Stimulated activated CD4-positive, alpha-beta T cell treated with anti-CD3 and anti-CD28 coated beads, Interleukin-4, amount 100 ng/mL, for 24 hours (primary cell): Measurements from ENCODE around the gene SEZ6.

Source experiments
- DNase-seq: peaks from one replicate; pipeline ENCODE4 v3.0.0-alpha.2; 2020

SEZ6 gene

GRCh38 chr17:28926366-28926765 lies 79.5 kb downstream of the SEZ6 start:
- no peak for DNase-seq

- DNase-seq, result peak; percentile 59
These were observed 79.9 kb downstream of the SEZ6 start for GRCh38 chr17:28925912-28926365.

GRCh38 chr17:28920201-28920600 lies 85.6 kb downstream of the SEZ6 start:
- DNase-seq, result no peak

GRCh38 chr17:28918295-28918694 lies 87.5 kb downstream of the SEZ6 start:
- no peak for DNase-seq

DNA sequence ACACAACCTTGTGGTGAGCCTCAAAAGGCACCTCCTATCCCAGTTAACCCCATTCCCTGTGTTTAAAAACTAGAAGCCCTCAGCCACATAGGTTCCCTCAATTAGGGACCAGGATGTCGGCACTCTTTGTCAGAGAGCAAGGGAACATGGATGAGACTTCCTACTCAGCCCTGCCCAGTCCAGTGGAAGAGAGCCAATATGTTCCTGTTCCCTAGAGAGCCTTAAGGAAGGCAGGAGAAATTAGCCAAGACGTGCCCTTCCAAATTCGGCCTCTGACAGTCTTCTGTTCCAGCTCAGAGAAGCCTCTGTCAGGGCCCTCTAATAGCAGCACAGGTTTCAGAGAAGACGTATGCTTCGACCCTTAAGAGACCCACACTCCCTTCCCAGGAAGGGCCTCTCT lies 88.4 kb downstream of the SEZ6 start:
- DNase-seq, result no peak

DNA sequence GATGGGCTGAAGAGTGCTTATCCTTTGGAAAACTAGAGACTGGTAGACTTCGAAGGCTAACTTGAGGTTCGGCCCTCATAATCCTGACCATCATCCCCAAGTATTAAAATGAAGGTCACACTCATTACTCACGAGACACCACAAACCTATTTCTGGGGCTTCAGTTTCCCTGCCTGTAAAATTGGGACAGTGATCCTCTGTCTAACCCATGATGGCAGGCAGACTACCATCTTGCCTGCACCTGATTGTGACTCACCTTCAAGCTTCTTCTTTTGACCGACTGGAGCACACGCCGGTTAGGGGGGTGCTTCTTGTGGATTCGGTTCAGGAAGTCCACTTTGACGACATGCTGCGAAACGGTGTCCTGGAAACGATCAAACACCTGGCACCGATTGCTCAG lies 88.8 kb downstream of the SEZ6 start:
- no peak for DNase-seq

DNA sequence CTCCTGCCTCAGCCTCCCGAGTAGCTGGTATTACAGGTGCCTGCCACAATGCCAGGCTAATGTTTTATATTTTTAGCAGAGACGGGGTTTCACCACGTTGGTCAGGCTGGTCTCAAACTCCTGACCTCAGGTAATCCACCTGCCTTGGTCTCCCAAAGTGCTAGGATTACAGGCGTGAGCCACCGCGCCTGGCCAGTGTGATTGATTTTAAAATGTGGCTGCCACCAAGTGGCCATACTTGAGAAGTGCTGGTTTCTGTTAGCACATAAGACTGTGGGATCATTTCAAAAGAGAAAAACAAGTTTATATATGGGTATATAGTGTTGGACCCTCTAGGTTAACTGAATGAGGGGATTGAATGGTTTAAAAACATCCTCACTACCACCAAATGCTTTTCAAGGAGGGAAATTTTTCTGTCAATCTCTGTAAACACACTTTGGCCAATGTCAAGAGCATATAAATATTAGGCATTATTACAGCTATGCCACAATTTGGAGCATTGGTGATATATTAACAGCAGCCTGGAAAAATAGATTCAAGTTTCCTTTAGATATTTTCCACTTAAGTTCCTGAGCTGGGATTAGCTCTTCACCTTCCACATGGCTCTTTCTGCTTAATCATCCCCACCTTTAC lies 89.4 kb downstream of the SEZ6 start:
- DNase-seq, result peak; percentile 51

DNA sequence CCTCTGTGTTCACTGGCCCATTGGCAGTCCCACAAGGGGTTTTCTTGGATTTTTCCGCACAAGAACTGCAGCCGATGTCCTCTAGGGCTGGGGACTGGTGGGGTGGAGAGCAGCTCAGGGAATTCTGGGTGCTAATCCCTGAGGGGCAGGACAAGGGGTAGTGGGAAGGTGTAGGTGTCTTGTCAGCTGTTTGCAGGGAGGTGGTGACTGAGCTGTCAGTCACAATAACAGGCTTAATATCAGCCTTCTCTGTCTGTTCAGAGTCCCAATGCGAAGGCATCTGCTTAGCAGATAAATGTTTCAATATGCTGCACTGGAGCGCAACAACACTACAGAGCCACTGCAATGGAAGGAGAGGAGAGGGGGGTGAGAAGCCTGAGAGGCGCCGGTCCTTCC lies 92.9 kb downstream of the SEZ6 start:
- no peak for DNase-seq

DNA sequence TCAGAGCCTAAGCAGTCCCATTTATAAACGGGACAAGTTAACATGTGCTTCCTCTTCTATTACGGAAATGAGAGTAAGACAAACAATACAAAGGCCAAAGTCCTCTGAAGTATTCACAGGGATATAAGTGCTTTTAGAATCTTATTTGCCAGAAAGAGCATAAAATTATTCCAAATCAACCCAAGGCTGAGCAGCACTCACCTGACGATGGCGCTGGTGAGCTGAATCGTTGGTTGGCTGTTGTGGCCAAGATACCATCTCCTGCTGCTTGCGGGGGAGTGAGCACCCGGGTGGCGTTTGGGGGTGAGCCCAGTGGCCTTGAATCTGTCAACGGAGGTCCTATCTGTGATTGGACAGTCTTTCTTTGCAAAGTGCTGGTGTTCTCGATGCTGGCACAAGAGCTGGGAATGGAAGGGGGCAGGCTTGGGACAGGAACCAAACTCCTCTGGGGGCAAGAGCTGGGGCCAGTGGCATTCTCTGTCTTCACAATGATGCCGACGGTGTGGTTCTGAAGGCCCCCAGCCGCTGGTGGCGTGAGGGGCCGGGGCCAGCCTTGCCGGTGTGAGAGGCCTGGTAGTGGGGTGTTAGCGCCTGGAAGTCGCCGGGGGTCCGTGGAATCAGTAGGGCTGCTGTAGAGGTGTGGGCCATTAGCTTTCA lies 93.4 kb downstream of the SEZ6 start:
- DNase-seq, result no peak

DNA sequence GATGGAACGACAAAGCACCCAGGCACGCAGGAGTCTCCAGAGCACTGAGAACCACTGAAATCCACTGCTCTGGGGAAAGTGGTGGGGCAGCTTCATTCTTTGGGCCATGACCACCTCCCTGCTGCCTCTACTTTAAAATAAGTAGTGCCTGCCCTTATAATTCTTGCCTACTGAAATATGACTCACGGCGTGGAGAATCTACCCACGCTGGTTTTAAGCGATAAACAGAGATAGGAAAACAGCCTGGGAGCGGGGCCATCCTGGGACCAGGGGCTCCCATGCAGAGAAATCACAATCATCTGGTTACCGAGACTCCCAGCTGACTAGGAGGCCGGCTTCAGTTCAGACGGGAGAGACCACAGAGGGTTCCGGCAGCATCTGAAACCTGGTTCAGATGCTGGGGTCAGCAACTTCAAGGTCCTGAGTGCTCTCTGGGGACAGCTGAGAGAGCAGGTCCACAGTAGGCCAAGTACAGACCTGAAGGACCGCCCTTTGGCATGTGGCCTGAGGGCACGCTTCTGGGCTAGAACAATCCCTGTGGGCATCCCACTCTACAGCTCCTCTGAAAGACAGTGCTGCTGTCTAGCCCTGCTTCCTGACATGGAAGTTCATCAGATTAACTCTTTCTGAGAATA lies 94.3 kb downstream of the SEZ6 start:
- DNase-seq, result no peak

- no peak for DNase-seq
These were observed 95.3 kb downstream of the SEZ6 start for GRCh38 chr17:28910534-28910933.

DNA sequence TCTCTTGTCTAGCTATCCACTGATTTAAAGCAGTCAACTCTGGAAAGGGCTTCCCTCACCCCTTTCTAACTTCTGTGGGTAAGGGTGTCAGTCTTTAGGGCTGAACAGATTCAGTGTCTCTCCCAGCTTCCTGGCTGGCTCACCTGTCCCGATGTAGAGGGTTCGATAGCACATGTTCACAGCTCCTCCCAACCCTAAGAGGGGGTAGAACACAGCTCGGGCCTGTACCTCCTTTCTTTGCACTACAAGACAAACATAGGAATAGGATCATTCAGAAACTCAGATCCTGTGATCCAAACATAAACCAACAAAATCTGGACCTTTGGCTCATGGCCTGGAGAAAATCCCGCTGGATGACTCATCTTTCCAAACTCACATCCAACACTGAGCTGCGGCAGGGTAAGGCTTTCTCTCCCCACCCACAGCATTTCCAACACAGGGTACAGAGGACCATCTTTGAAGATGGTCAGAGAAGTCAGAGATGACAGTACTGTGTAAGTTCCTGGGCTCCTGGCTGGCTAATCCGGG lies 97.1 kb downstream of the SEZ6 start:
- DNase-seq, result no peak

DNA sequence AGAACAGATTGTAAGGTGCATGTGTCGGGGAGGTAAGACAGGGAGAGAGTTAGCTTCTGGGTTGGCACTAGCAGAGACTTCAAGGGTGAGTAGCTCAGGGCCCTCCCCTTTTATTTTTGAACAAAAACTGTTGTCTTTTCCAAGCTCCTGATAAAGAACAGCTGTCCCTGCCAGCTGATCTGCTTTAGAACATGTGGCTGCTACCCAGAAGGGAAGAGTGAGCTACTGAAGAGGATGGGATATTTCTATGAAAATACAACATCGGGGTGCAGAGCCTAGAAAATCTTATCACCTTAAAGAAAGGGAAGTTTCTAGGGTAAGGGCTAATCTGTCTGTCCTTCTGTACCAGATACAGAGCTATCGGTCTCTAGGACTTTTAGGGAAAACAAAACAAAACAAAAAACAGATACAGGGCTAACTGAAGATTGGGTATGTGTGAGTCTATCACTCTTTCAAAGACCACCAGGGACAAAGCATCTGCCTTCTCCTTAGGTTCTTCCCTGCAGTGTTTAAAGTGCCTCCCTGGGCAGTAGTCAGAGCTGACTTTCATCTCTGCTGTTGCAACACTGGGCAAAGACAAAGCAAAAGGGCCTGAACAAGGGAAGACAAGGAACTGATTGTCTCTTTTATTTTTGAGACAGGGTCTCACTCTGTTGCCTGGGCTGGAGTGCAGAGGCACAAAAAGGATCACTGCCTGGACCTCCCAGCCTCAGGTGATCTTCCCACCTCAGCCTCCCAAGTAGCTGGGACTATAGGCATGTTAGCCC lies 97.9 kb downstream of the SEZ6 start:
- DNase-seq, result no peak

DNA sequence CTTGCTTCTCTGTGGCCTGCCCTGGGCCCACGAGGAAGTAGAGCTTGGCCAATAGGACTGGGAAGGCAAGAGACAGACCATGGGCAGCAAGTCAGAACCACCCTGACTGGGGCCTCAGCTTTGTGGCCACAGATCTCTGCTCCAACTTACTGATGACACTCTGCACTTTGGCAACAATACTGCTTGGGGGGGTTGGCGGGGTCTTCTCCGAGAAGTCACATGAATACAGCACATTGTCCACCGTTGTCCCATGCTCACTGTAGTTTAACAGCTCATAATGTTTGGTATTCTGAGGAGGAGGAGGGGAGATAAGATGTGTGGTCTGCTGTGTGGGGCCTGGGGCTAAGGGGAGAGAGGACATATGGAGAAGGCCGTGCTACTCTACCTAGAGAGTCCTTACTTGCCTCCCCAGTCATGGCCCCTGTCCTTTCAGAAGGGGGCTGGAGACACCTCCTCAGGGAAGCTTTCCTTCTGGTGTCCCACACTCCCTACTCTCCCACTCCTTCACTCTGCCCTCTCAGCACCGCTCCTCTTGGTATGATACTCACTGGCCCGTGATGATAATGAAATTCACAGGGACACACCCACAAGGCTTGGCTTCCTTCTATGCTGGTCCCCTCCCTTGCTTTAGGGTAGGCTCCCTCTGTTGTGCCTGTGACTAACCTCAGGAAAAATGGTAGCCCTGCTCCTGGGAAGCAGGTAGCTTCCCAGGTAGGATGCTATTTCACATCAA lies 99.0 kb downstream of the SEZ6 start:
- no peak for DNase-seq

- DNase-seq, result no peak
These were observed 99.6 kb downstream of the SEZ6 start for GRCh38 chr17:28906276-28906675.
